ENCODE results near the gene FURIN. TPM values are rescaled to one million over a fixed set of nuclear protein-coding genes. Genes with fewer than 3 reads are reported as not detected.
"Not testable (repeated sequence)": the region's sequence is repeated elsewhere in the genome, so short reads cannot be mapped to it uniquely, and the experiment has no call there.

The FURIN gene
- polyA plus RNA-seq, 4 donors = 22.8 to 112 (median 38.5) TPM

- H3K27me3 ChIP-seq (ENCODE audit: control insufficient read depth in 3 of 3, insufficient read depth in 3 of 3, low read length in 3 of 3) = no peaks in the 10 kb centered on the region
- H3K36me3 ChIP-seq (ENCODE audit: control insufficient read depth in 3 of 3, insufficient read depth in 2 of 3, low read depth in 1 of 3, low read length in 3 of 3) = peaks cover 4 to 19% (median 7%) of the 10 kb centered on the region in 3 donors
- 68 to 80% (median 74%) methylated on average over 5 of the region's 5 CpGs for WGBS, 3 donors
- H3K27ac ChIP-seq (ENCODE audit: low read depth in 1 of 3, low read length in 2 of 3) = no peak overlapping the region
- DNase-seq = no peak
- no peak for FAIRE-seq
- no peaks in the 10 kb centered on the region for H3K9me3 ChIP-seq (ENCODE audit: control insufficient read depth in 2 of 2, insufficient read depth in 1 of 2, low read depth in 1 of 2, low read length in 1 of 2)
- no peaks in the 10 kb centered on the region for H3K4me1 ChIP-seq (ENCODE audit: control insufficient read depth in 3 of 3, insufficient read depth in 2 of 3, low read depth in 1 of 3, low read length in 2 of 3)
- H3K4me3 ChIP-seq (ENCODE audit: low read depth in 1 of 3, low read length in 3 of 3) = no peak overlapping the region
These were observed 56.0 kb downstream of the FURIN start for GRCh38 chr15:90924375-90924774.

GRCh38 chr15:90926766-90927165 is 58.4 kb downstream of the FURIN start:
- H3K4me3 ChIP-seq (ENCODE audit: low read depth in 1 of 3, low read length in 3 of 3); H3K27me3 ChIP-seq (ENCODE audit: control insufficient read depth in 3 of 3, insufficient read depth in 3 of 3, low read length in 3 of 3); DNase-seq; H3K36me3 ChIP-seq (ENCODE audit: control insufficient read depth in 3 of 3, insufficient read depth in 2 of 3, low read depth in 1 of 3, low read length in 3 of 3); H3K27ac ChIP-seq (ENCODE audit: low read depth in 1 of 3, low read length in 2 of 3); FAIRE-seq; H3K9me3 ChIP-seq (ENCODE audit: control insufficient read depth in 2 of 2, insufficient read depth in 1 of 2, low read depth in 1 of 2, low read length in 1 of 2): not testable (repeated sequence)
- WGBS, 3 donors = 93% methylated on average over 10 of the region's 10 CpGs
- peaks cover 0 to 13% (median 6%) of the 10 kb centered on the region in 3 donors for H3K4me1 ChIP-seq (ENCODE audit: control insufficient read depth in 3 of 3, insufficient read depth in 2 of 3, low read depth in 1 of 3, low read length in 2 of 3)

- 93 to 95% (median 94%) methylated on average over 7 of the region's 7 CpGs for WGBS, 3 donors
- not testable (repeated sequence) for H3K9me3 ChIP-seq (ENCODE audit: control insufficient read depth in 2 of 2, insufficient read depth in 1 of 2, low read depth in 1 of 2, low read length in 1 of 2); H3K27me3 ChIP-seq (ENCODE audit: control insufficient read depth in 3 of 3, insufficient read depth in 3 of 3, low read length in 3 of 3); DNase-seq; H3K4me3 ChIP-seq (ENCODE audit: low read depth in 1 of 3, low read length in 3 of 3); H3K27ac ChIP-seq (ENCODE audit: low read depth in 1 of 3, low read length in 2 of 3); H3K36me3 ChIP-seq (ENCODE audit: control insufficient read depth in 3 of 3, insufficient read depth in 2 of 3, low read depth in 1 of 3, low read length in 3 of 3); FAIRE-seq
- peaks cover 0 to 18% (median 6%) of the 10 kb centered on the region in 3 donors for H3K4me1 ChIP-seq (ENCODE audit: control insufficient read depth in 3 of 3, insufficient read depth in 2 of 3, low read depth in 1 of 3, low read length in 2 of 3)
These were observed 59.7 kb downstream of the FURIN start for GRCh38 chr15:90928106-90928505.

GRCh38 chr15:90929246-90930019 is 61.0 kb downstream of the FURIN start:
- 23 to 46% (median 28%) methylated on average over 21 of the region's 21 CpGs for WGBS, 3 donors
- no peaks in the 10 kb centered on the region for H3K36me3 ChIP-seq (ENCODE audit: control insufficient read depth in 3 of 3, insufficient read depth in 2 of 3, low read depth in 1 of 3, low read length in 3 of 3)
- DNase-seq (peak in 1 of 2 donors; percentile 19), FAIRE-seq (no peak)
- H3K4me3 ChIP-seq (ENCODE audit: low read depth in 1 of 3, low read length in 3 of 3) = peak overlapping the region; percentile 33 to 81 (median 57)
- H3K4me1 ChIP-seq (ENCODE audit: control insufficient read depth in 3 of 3, insufficient read depth in 2 of 3, low read depth in 1 of 3, low read length in 2 of 3) = peaks cover 0 to 25% (median 7%) of the 10 kb centered on the region in 3 donors
- H3K27me3 ChIP-seq (ENCODE audit: control insufficient read depth in 3 of 3, insufficient read depth in 3 of 3, low read length in 3 of 3) = no peaks in the 10 kb centered on the region
- H3K27ac ChIP-seq (ENCODE audit: low read depth in 1 of 3, low read length in 2 of 3) = peak overlapping the region; percentile 77 to 97 (median 87)
- H3K9me3 ChIP-seq (ENCODE audit: control insufficient read depth in 2 of 2, insufficient read depth in 1 of 2, low read depth in 1 of 2, low read length in 1 of 2) = no peaks in the 10 kb centered on the region

- Histone ChIP-seq H3K4me3 (ENCODE audit: low read depth in 1 of 3, low read length in 3 of 3) (peak overlapping the region in 2 of 3 donors; percentile 57 to 81), H3K36me3 (ENCODE audit: control insufficient read depth in 3 of 3, insufficient read depth in 2 of 3, low read depth in 1 of 3, low read length in 3 of 3) (no peaks in the 10 kb centered on the region), H3K27ac (ENCODE audit: low read depth in 1 of 3, low read length in 2 of 3) (peak overlapping the region; percentile 77 to 97 (median 91)), H3K27me3 (ENCODE audit: control insufficient read depth in 3 of 3, insufficient read depth in 3 of 3, low read length in 3 of 3) (no peaks in the 10 kb centered on the region), H3K9me3 (ENCODE audit: control insufficient read depth in 2 of 2, insufficient read depth in 1 of 2, low read depth in 1 of 2, low read length in 1 of 2) (no peaks in the 10 kb centered on the region), H3K4me1 (ENCODE audit: control insufficient read depth in 3 of 3, insufficient read depth in 2 of 3, low read depth in 1 of 3, low read length in 2 of 3) (peaks cover 4 to 32% (median 12%) of the 10 kb centered on the region in 3 donors)
- WGBS, 3 donors = 57 to 61% (median 60%) methylated on average over 15 of the region's 15 CpGs
- DNase-seq (no peak), FAIRE-seq (no peak)
These were observed 62.6 kb downstream of the FURIN start for GRCh38 chr15:90930861-90931574.

- DNase-seq (no peak), FAIRE-seq (no peak)
- Histone ChIP-seq H3K9me3 (ENCODE audit: control insufficient read depth in 2 of 2, insufficient read depth in 1 of 2, low read depth in 1 of 2, low read length in 1 of 2) (no peaks in the 10 kb centered on the region), H3K4me1 (ENCODE audit: control insufficient read depth in 3 of 3, insufficient read depth in 2 of 3, low read depth in 1 of 3, low read length in 2 of 3) (peaks cover 6 to 32% (median 15%) of the 10 kb centered on the region in 3 donors), H3K4me3 (ENCODE audit: low read depth in 1 of 3, low read length in 3 of 3) (peak overlapping the region in 2 of 3 donors; percentile 67 to 74), H3K27ac (ENCODE audit: low read depth in 1 of 3, low read length in 2 of 3) (peak overlapping the region; percentile 77 to 97 (median 91)), H3K36me3 (ENCODE audit: control insufficient read depth in 3 of 3, insufficient read depth in 2 of 3, low read depth in 1 of 3, low read length in 3 of 3) (peaks cover 0 to 4% (median 0%) of the 10 kb centered on the region in 3 donors), H3K27me3 (ENCODE audit: control insufficient read depth in 3 of 3, insufficient read depth in 3 of 3, low read length in 3 of 3) (no peaks in the 10 kb centered on the region)
- WGBS, 3 donors = 11 to 24% (median 11%) methylated on average over 4 to 6 of the region's 6 CpGs
These were observed 63.1 kb downstream of the FURIN start for GRCh38 chr15:90931575-90931827.

GRCh38 chr15:90931828-90932659 is 63.7 kb downstream of the FURIN start, which contains the start of gene HDDC3:
HDDC3 (minus strand) TSS chr15:90932549; CDS start chr15:90932540, 9 bp downstream.
- Histone ChIP-seq H3K4me1 (ENCODE audit: control insufficient read depth in 3 of 3, insufficient read depth in 2 of 3, low read depth in 1 of 3, low read length in 2 of 3) (peaks cover 6 to 32% (median 15%) of the 10 kb centered on the region in 3 donors), H3K4me3 (ENCODE audit: low read depth in 1 of 3, low read length in 3 of 3) (peak within 1 kb of the TSS; percentile 48 to 74 (median 67)), H3K27ac (ENCODE audit: low read depth in 1 of 3, low read length in 2 of 3) (peak within 1 kb of the TSS; percentile 77 to 97 (median 91)), H3K9me3 (ENCODE audit: control insufficient read depth in 2 of 2, insufficient read depth in 1 of 2, low read depth in 1 of 2, low read length in 1 of 2) (no peaks in the 10 kb centered on the region), H3K27me3 (ENCODE audit: control insufficient read depth in 3 of 3, insufficient read depth in 3 of 3, low read length in 3 of 3) (no peaks in the 10 kb centered on the region), H3K36me3 (ENCODE audit: control insufficient read depth in 3 of 3, insufficient read depth in 2 of 3, low read depth in 1 of 3, low read length in 3 of 3) (peaks cover 0 to 4% (median 0%) of the 10 kb centered on the region in 3 donors)
- FAIRE-seq (no peak), DNase-seq (peak; percentile 95)
- 0 to 1% (median 1%) methylated on average over 39 to 52 of the region's 52 CpGs for WGBS, 3 donors

- Histone ChIP-seq H3K4me1 (ENCODE audit: control insufficient read depth in 3 of 3, insufficient read depth in 2 of 3, low read depth in 1 of 3, low read length in 2 of 3) (peaks cover 6 to 32% (median 15%) of the 10 kb centered on the region in 3 donors), H3K4me3 (ENCODE audit: low read depth in 1 of 3, low read length in 3 of 3) (peak overlapping the region in 1 of 3 donors; percentile 67), H3K36me3 (ENCODE audit: control insufficient read depth in 3 of 3, insufficient read depth in 2 of 3, low read depth in 1 of 3, low read length in 3 of 3) (peaks cover 0 to 6% (median 0%) of the 10 kb centered on the region in 3 donors), H3K27ac (ENCODE audit: low read depth in 1 of 3, low read length in 2 of 3) (peak overlapping the region in 2 of 3 donors; percentile 77 to 97), H3K9me3 (ENCODE audit: control insufficient read depth in 2 of 2, insufficient read depth in 1 of 2, low read depth in 1 of 2, low read length in 1 of 2) (no peaks in the 10 kb centered on the region), H3K27me3 (ENCODE audit: control insufficient read depth in 3 of 3, insufficient read depth in 3 of 3, low read length in 3 of 3) (no peaks in the 10 kb centered on the region)
- FAIRE-seq (no peak), DNase-seq (no peak)
- WGBS, 3 donors = 14 to 16% (median 16%) methylated on average over 5 of the region's 5 CpGs
These were observed 64.2 kb downstream of the FURIN start for GRCh38 chr15:90932660-90932991.
